ENCODE results near the gene MAPT. TPM values are rescaled to one million over a fixed set of nuclear protein-coding genes. Genes with fewer than 3 reads are reported as not detected.

The MAPT gene
- total and polyA plus RNA-seq, 4 donors = 0.27 to 3.8 (median 1.8) TPM

- H3K9ac ChIP-seq (ENCODE audit: insufficient read depth in 1 of 2, low read length in 2 of 2) = no peak within 1 kb of the TSS
- H3K27me3 ChIP-seq (ENCODE audit: control insufficient read depth in 3 of 3, insufficient read depth in 3 of 3, low read length in 2 of 3) = no peaks in the 10 kb centered on the region
- TF ChIP-seq CTCF (IDR thresholded peaks at IDR 0.05; ENCODE audit: control extremely low read depth, extremely low read depth) = no peak
- ATAC-seq (ENCODE audit: insufficient read depth, low FRiP score) (no peak), DNase-seq (no peak)
- no peak within 1 kb of the TSS for H3K27ac ChIP-seq (ENCODE audit: low read depth in 1 of 2, low read length in 1 of 2)
- peaks cover 0 to 9% (median 6%) of the 10 kb centered on the region in 5 donors for H3K4me1 ChIP-seq (ENCODE audit: control insufficient read depth in 5 of 5, insufficient read depth in 5 of 5, low read length in 5 of 5)
- no peaks in the 10 kb centered on the region for H3K36me3 ChIP-seq (ENCODE audit: control insufficient read depth in 4 of 4, insufficient read depth in 4 of 4, low read length in 4 of 4)
- H3K9me3 ChIP-seq (ENCODE audit: control insufficient read depth in 4 of 4, insufficient read depth in 3 of 4, low read length in 3 of 4) = no peaks in the 10 kb centered on the region
- WGBS, 2 donors = 82% methylated on average over 8 of the region's 8 CpGs
- no peak within 1 kb of the TSS for H3K4me3 ChIP-seq
These were observed 104.9 kb downstream of the MAPT start, which contains the start of gene STH for GRCh38 chr17:45998987-45999899. Gene STH, plus strand, starts transcription at chr17:45999250. Its CDS starts 30 bp downstream, at chr17:45999280.

GRCh38 chr17:45999900-46000290, 105.5 kb downstream of the MAPT start:
- Histone ChIP-seq H3K9me3 (ENCODE audit: control insufficient read depth in 4 of 4, insufficient read depth in 3 of 4, low read length in 3 of 4) (no peaks in the 10 kb centered on the region), H3K9ac (ENCODE audit: insufficient read depth in 1 of 2, low read length in 2 of 2) (no peak overlapping the region), H3K4me3 (no peak overlapping the region), H3K4me1 (ENCODE audit: control insufficient read depth in 5 of 5, insufficient read depth in 5 of 5, low read length in 5 of 5) (peaks cover 0 to 11% (median 6%) of the 10 kb centered on the region in 5 donors), H3K27me3 (ENCODE audit: control insufficient read depth in 3 of 3, insufficient read depth in 3 of 3, low read length in 2 of 3) (no peaks in the 10 kb centered on the region), H3K27ac (ENCODE audit: low read depth in 1 of 2, low read length in 1 of 2) (no peak overlapping the region), H3K36me3 (ENCODE audit: control insufficient read depth in 4 of 4, insufficient read depth in 4 of 4, low read length in 4 of 4) (no peaks in the 10 kb centered on the region)
- DNase-seq (no peak), ATAC-seq (ENCODE audit: insufficient read depth, low FRiP score) (no peak)
- 80 to 88% methylated on average over 9 of the region's 9 CpGs for WGBS, 2 donors
- no peak for TF ChIP-seq CTCF (IDR thresholded peaks at IDR 0.05; ENCODE audit: control extremely low read depth, extremely low read depth)

GRCh38 chr17:46000292-46000691, 105.9 kb downstream of the MAPT start:
- no peak overlapping the region for H3K27ac ChIP-seq (ENCODE audit: low read depth in 1 of 2, low read length in 1 of 2)
- WGBS, 2 donors = 80 to 87% methylated on average over 7 of the region's 7 CpGs
- no peak overlapping the region for H3K9ac ChIP-seq (ENCODE audit: insufficient read depth in 1 of 2, low read length in 2 of 2)
- TF ChIP-seq CTCF (IDR thresholded peaks at IDR 0.05; ENCODE audit: control extremely low read depth, extremely low read depth) = no peak
- H3K36me3 ChIP-seq (ENCODE audit: control insufficient read depth in 4 of 4, insufficient read depth in 4 of 4, low read length in 4 of 4) = no peaks in the 10 kb centered on the region
- H3K9me3 ChIP-seq (ENCODE audit: control insufficient read depth in 4 of 4, insufficient read depth in 3 of 4, low read length in 3 of 4) = no peaks in the 10 kb centered on the region
- no peak for DNase-seq
- ATAC-seq (ENCODE audit: insufficient read depth, low FRiP score) = no peak
- H3K4me3 ChIP-seq = no peak overlapping the region
- peaks cover 0 to 11% (median 5%) of the 10 kb centered on the region in 5 donors for H3K4me1 ChIP-seq (ENCODE audit: control insufficient read depth in 5 of 5, insufficient read depth in 5 of 5, low read length in 5 of 5)
- no peaks in the 10 kb centered on the region for H3K27me3 ChIP-seq (ENCODE audit: control insufficient read depth in 3 of 3, insufficient read depth in 3 of 3, low read length in 2 of 3)

Measured in lung (tissue), 12 donors.